Psoas muscle (tissue), 8 donors: Measurements from ENCODE around the gene TCP11L1. TPM values are rescaled to one million over a fixed set of nuclear protein-coding genes. Genes with fewer than 3 reads are reported as not detected.

Source experiments
- ATAC-seq, 4 donors: fragments of 200-7000 bp; cut with Tn5 transposase; one replicate each; pipeline ENCODE4 v1.9.1; 2020; ENCODE audit warnings: moderate library complexity in 3 of 4, mild to moderate bottlenecking in 2 of 4
- DNase-seq, 2 donors: peaks; one replicate each; pipeline ENCODE4 v3.0.0-alpha.2; 2020
- H3K27ac ChIP-seq: fragments of 200-600 bp; one replicate; pipeline ENCODE4 v1.8.0; 2022
- H3K27me3 ChIP-seq, 3 donors: fragments of 200-600 bp in 1 of 3; one replicate each; pipeline versions ENCODE4 v1.6.1 to v1.8.0; 2013 to 2022; ENCODE audit warnings: low read length in 2 of 3, mild to moderate bottlenecking in 2 of 3, moderate library complexity in 1 of 3; ENCODE audit not compliant: insufficient read depth in 3 of 3
- H3K36me3 ChIP-seq, 2 donors: fragments of 200-600 bp in 1 of 2; one replicate each; pipeline versions ENCODE4 v1.6.1 to v1.8.0; 2013 to 2022; ENCODE audit warnings: low read depth in 1 of 2, mild to moderate bottlenecking in 1 of 2, moderate library complexity in 1 of 2; ENCODE audit not compliant: insufficient read depth in 1 of 2
- H3K4me1 ChIP-seq: fragments of 200-600 bp; one replicate; pipeline ENCODE4 v1.8.0; 2022
- H3K4me3 ChIP-seq: fragments of 200-600 bp; one replicate; pipeline ENCODE4 v1.8.0; 2022; ENCODE audit warnings: mild to moderate bottlenecking
- H3K9me3 ChIP-seq: fragments of 200-600 bp; one replicate; pipeline ENCODE4 v1.8.0; 2022
- CTCF ChIP-seq: fragments of 200-600 bp; IDR thresholded peaks from one replicate; pipeline ENCODE4 v1.8.0; 2022; ENCODE audit warnings: antibody characterized with exemption
- WGBS, 3 donors: extraction: QIAGEN DNeasy Blood & Tissue Kit; methylation state at CpG; one replicate each; pipeline versions ENCODE4 v1.1.6 to v1.1.7; 2013; 5-methylcytosine and 5-hydroxymethylcytosine counted together
- intact Hi-C, 2 donors: fragments of 100-400 bp; cut with DNase I; formaldehyde crosslinking; loops; one replicate each; pipeline versions ENCODE4 v1.11.0 to v1.14.2; 2022
- polyA plus RNA-seq, 3 donors: library from polyadenylated mRNA; stranded (reverse); fragments of 200-250 nt; gene quantifications; one replicate each; pipeline ENCODE4 v1.2.3, GENCODE V29; 2013
- total RNA-seq, 4 donors: library from RNA; stranded (reverse); fragmentation: NEBNext Ultra II Directional in 2 of 4; extraction: Animal tissue kit (Norgen Biotek cat#: 25700) in 2 of 4; gene quantifications; one replicate each; pipeline versions ENCODE4 v1.2.1 to v1.2.4, GENCODE V29; 2021 to 2023
- donor health status: healthy with polysubstance abuse.
- donor health status: DM: no; HTN: no; CAD: no; lungs with moderate emphysema.
- donor health status: Bipolar disorder and iron deficiency.
- donor health status: healthy.
- donor health status: DM: yes; HTN: yes; CAD: no.
- donor health status: DM: no; HTN: no; CAD: no.
- donor health status: DM: no; HTN: no; CAD: no.
- donor health status: DM: yes; HTN: yes; CAD: no.

TCP11L1 gene
- total and polyA plus RNA-seq, 7 donors = 2.0 to 7.9 (median 4.6) TPM

GRCh38 chr11:33067294-33067693 lies 27.9 kb downstream of the TCP11L1 start:
- H3K9me3 ChIP-seq = no peaks in the 10 kb centered on the region
- H3K36me3 ChIP-seq = peaks cover 8 to 82% of the 10 kb centered on the region in 2 donors
- no peaks in the 10 kb centered on the region for H3K4me1 ChIP-seq
- 95 to 99% (median 96%) methylated on average over 3 of the region's 3 CpGs for WGBS, 3 donors
- ATAC-seq (no peak), DNase-seq (no peak)
- H3K4me3 ChIP-seq = no peak overlapping the region
- no peaks in the 10 kb centered on the region for H3K27me3 ChIP-seq
- no peak for TF ChIP-seq CTCF
- intact Hi-C loops = loop anchor here in 1 of 2 donors (10.0 kb wide), 1 partner anchor 262 kb away; no protein-coding TSS in a partner anchor
- no peak overlapping the region for H3K27ac ChIP-seq

- Histone ChIP-seq H3K9me3 (no peaks in the 10 kb centered on the region), H3K4me1 (no peaks in the 10 kb centered on the region), H3K27me3 (no peaks in the 10 kb centered on the region), H3K27ac (no peak overlapping the region), H3K4me3 (no peak overlapping the region), H3K36me3 (peaks cover 10 to 82% of the 10 kb centered on the region in 2 donors)
- intact Hi-C loops = loop anchor here in 1 of 2 donors (10.0 kb wide), 1 partner anchor 264 kb away; no protein-coding TSS in a partner anchor
- no peak for TF ChIP-seq CTCF
- 94 to 96% (median 96%) methylated on average over 17 of the region's 17 CpGs for WGBS, 3 donors
- ATAC-seq (no peak), DNase-seq (no peak)
These were observed 29.4 kb downstream of the TCP11L1 start for GRCh38 chr11:33068611-33069340.

- H3K27ac ChIP-seq = no peak overlapping the region
- no peak for DNase-seq
- intact Hi-C loops = no loop called here
- no peaks in the 10 kb centered on the region for H3K27me3 ChIP-seq
- WGBS, 3 donors = 81 to 84% (median 82%) methylated on average over 8 of the region's 8 CpGs
- peaks cover 13 to 95% of the 10 kb centered on the region in 2 donors for H3K36me3 ChIP-seq
- no peak overlapping the region for H3K4me3 ChIP-seq
- TF ChIP-seq CTCF = no peak
- no peak for ATAC-seq
- no peaks in the 10 kb centered on the region for H3K4me1 ChIP-seq
- no peaks in the 10 kb centered on the region for H3K9me3 ChIP-seq
These were observed 33.1 kb downstream of the TCP11L1 start for GRCh38 chr11:33072465-33072864.

GRCh38 chr11:33083918-33084317 lies 44.5 kb downstream of the TCP11L1 start:
- 90 to 100% (median 95%) methylated on average over 1 of the region's 1 CpG for WGBS, 3 donors
- Histone ChIP-seq H3K9me3 (no peaks in the 10 kb centered on the region), H3K36me3 (peaks cover 3 to 78% of the 10 kb centered on the region in 2 donors), H3K27me3 (no peaks in the 10 kb centered on the region), H3K4me1 (no peaks in the 10 kb centered on the region), H3K4me3 (no peak overlapping the region), H3K27ac (no peak overlapping the region)
- TF ChIP-seq CTCF = no peak
- intact Hi-C loops = no loop called here
- ATAC-seq = no peak
- DNase-seq = no peak
